HepG2 (cell line): Measurements from ENCODE around the gene RAB34. TPM values are rescaled to one million over a fixed set of nuclear protein-coding genes. Genes with fewer than 3 reads are reported as not detected.
A peak's percentile ranks its signal among the peaks of the same experiment; 100 is the strongest.

ENCODE experiments used
- ATF4 ChIP-seq, 2 experiments: fragments of 450-650 bp in 1 of 2; sonication (generic) in 1 of 2; formaldehyde crosslinking; IDR thresholded peaks; 2 replicates each; pipeline versions ENCODE4 v1.5.0 to v1.8.0; 2020 to 2022; ENCODE audit warnings: mild to moderate bottlenecking in 1 of 2, missing genetic modification reagents in 1 of 2
- CEBPG ChIP-seq: IDR thresholded peaks from 2 replicates; pipeline ENCODE4 v1.6.1; 2016
- HNF1A ChIP-seq, 2 experiments: sonication (generic) in 1 of 2; formaldehyde crosslinking in 1 of 2; IDR thresholded peaks; 2 replicates each; pipeline versions ENCODE4 v1.4.0 to v1.6.1; 2016 to 2020; ENCODE audit warnings: borderline replicate concordance in 1 of 2, low read depth in 1 of 2, mild to moderate bottlenecking in 1 of 2, missing genetic modification reagents in 1 of 2
- NRL ChIP-seq: sonication (generic); formaldehyde crosslinking; IDR thresholded peaks from 2 replicates; pipeline ENCODE4 v1.5.0; 2020; ENCODE audit warnings: missing genetic modification reagents, mild to moderate bottlenecking, moderate library complexity, borderline replicate concordance
- POLR2G ChIP-seq: fragments of 200-400 bp; formaldehyde crosslinking; IDR thresholded peaks from 2 replicates; pipeline ENCODE4 v1.6.1; 2018; ENCODE audit warnings: mild to moderate bottlenecking, low read depth, low read length, moderate library complexity
- SMYD3 ChIP-seq: sonication (generic); formaldehyde crosslinking; IDR thresholded peaks from 2 replicates; pipeline ENCODE4 v1.8.1; 2023; ENCODE audit warnings: mild to moderate bottlenecking, missing genetic modification reagents
- SNAPC4 ChIP-seq: sonication (generic); formaldehyde crosslinking; IDR thresholded peaks from 2 replicates; pipeline ENCODE4 v1.4.0; 2020; ENCODE audit warnings: mild to moderate bottlenecking, missing genetic modification reagents
- SP2 ChIP-seq: sonication (generic); formaldehyde crosslinking; IDR thresholded peaks from 2 replicates; pipeline ENCODE4 v1.5.1; 2020; ENCODE audit warnings: mild to moderate bottlenecking, missing genetic modification reagents
- TCF7 ChIP-seq: sonication (generic); IDR thresholded peaks from 2 replicates; pipeline ENCODE4 v1.6.1; 2016; ENCODE audit warnings: antibody characterized with exemption, low read depth
- ZBTB21 ChIP-seq: sonication (generic); formaldehyde crosslinking; IDR thresholded peaks from 2 replicates; pipeline ENCODE4 v1.4.0; 2020; ENCODE audit warnings: missing genetic modification reagents
- ZNF205 ChIP-seq: IDR thresholded peaks from 2 replicates; pipeline ENCODE4 v1.6.1; 2018; ENCODE audit warnings: missing biosample characterization, missing genetic modification reagents
- ZNF30 ChIP-seq: sonication (generic); formaldehyde crosslinking; IDR thresholded peaks from 2 replicates; pipeline ENCODE4 v1.5.0; 2020; ENCODE audit warnings: mild to moderate bottlenecking, missing genetic modification reagents
- ZNF484 ChIP-seq: sonication (generic); formaldehyde crosslinking; IDR thresholded peaks from 2 replicates; pipeline ENCODE4 v1.5.1; 2020; ENCODE audit warnings: mild to moderate bottlenecking, low read depth, missing genetic modification reagents, borderline replicate concordance
- ZNF549 ChIP-seq: sonication (generic); formaldehyde crosslinking; IDR thresholded peaks from 2 replicates; pipeline ENCODE4 v1.5.0; 2020; ENCODE audit warnings: missing genetic modification reagents
- ZNF740 ChIP-seq: sonication (generic); formaldehyde crosslinking; IDR thresholded peaks from 2 replicates; pipeline ENCODE4 v1.4.0; 2020; ENCODE audit warnings: missing genetic modification reagents
- ZNF75D ChIP-seq: sonication (generic); formaldehyde crosslinking; IDR thresholded peaks from 2 replicates; pipeline ENCODE4 v1.8.1; 2023; ENCODE audit warnings: missing genetic modification reagents, mild to moderate bottlenecking, borderline replicate concordance
- polyA plus RNA-seq, 8 experiments: library from polyadenylated mRNA; depleted of rRNA in 3 of 8; stranded (reverse) in 7 of 8; unstranded in 1 of 8; fragments of >200 nt; fragmentation: Illumina TruSeq in 4 of 8; extraction: Trizol in 4 of 8; gene quantifications; 2 replicates each; pipeline versions ENCODE4 v1.2.1 to v1.2.3, GENCODE V29; 2011 to 2016; ENCODE audit warnings: low read depth in 4 of 8, missing spikeins in 1 of 8, mixed read lengths in 1 of 8; ENCODE audit not compliant: insufficient read depth in 1 of 8
- total RNA-seq, 5 experiments: library from RNA; depleted of rRNA; stranded (reverse); fragments of >200 nt; fragmentation: Illumina TruSeq; extraction: Trizol; gene quantifications; 2 replicates each; pipeline ENCODE4 v1.2.3, GENCODE V29; 2016; ENCODE audit warnings: low read depth in 1 of 5

The RAB34 gene
- total and polyA plus RNA-seq, 2 of the 13 experiments (the other 11 are each of a cell fraction or from before 2014, with no cell fraction given) = 0.49 TPM; not detected in 1

GRCh38 chr17:28750178-28751047, 32.7 kb upstream of the RAB34 start (continued):
- TF ChIP-seq HNF1A (IDR thresholded peaks at IDR 0.05; ENCODE audit: low read depth) (no peak), HNF1A (CRISPR knock-in tag; IDR thresholded peaks at IDR 0.05; ENCODE audit: borderline replicate concordance) (0 out of 2 replicates have a peak, but pooled peaks have one; percentile 15), ZBTB21 (CRISPR knock-in tag) (no peak), ATF4 (CRISPR knock-in tag; IDR thresholded peaks at IDR 0.05) (no peak), SP2 (CRISPR knock-in tag) (no peak), ZNF30 (no peak), ZNF75D (no peak), SNAPC4 (0 out of 2 replicates have a peak, but pooled peaks have one; percentile 32), POLR2G (peak; percentile 59), SMYD3 (CRISPR knock-in tag) (0 out of 2 replicates have a peak, but pooled peaks have one; percentile 66), ZNF205 (CRISPR knock-in tag) (no peak), TCF7 (no peak), NRL (no peak), CEBPG (CRISPR knock-in tag) (peak; percentile 47; the same call in 1 of the 2 replicates), ZNF549 (CRISPR knock-in tag) (no peak), ZNF740 (CRISPR knock-in tag) (no peak), ZNF484 (CRISPR knock-in tag) (no peak)
